COLO668 (cell line): ENCODE data around the gene HACD2.
"Not testable (repeated sequence)": the region's sequence is repeated elsewhere in the genome, so short reads cannot be mapped to it uniquely, and the experiment has no call there.

ENCODE experiments used
- DNase-seq: peaks from one replicate; lab custom pipeline; 2025; ENCODE audit not compliant: unreplicated experiment; lab: John Stamatoyannopoulos, UW

The HACD2 gene

GRCh38 chr3:123611674-123612073 is 26.8 kb upstream of the HACD2 start:
- DNase-seq: not testable (repeated sequence)

- no peak for DNase-seq
Observed at GRCh38 chr3:123611082-123611481, 26.2 kb upstream of the HACD2 start.

- DNase-seq: no peak
Observed at GRCh38 chr3:123610331-123610730, 25.5 kb upstream of the HACD2 start.

GRCh38 chr3:123609063-123609462 is 24.2 kb upstream of the HACD2 start:
- no peak for DNase-seq

GRCh38 chr3:123608263-123608937 is 23.5 kb upstream of the HACD2 start:
- DNase-seq: no peak

- no peak for DNase-seq
Observed at GRCh38 chr3:123606527-123606926, 21.7 kb upstream of the HACD2 start.

GRCh38 chr3:123605789-123606234 is 21.0 kb upstream of the HACD2 start:
- DNase-seq: no peak

GRCh38 chr3:123603153-123603552 is 18.3 kb upstream of the HACD2 start:
- not testable (repeated sequence) for DNase-seq

- DNase-seq: no peak
Observed at GRCh38 chr3:123602325-123602724, 17.5 kb upstream of the HACD2 start.

GRCh38 chr3:123600863-123601262 is 16.0 kb upstream of the HACD2 start:
- DNase-seq: not testable (repeated sequence)

- no peak for DNase-seq
Observed at GRCh38 chr3:123597561-123597960, 12.7 kb upstream of the HACD2 start.

GRCh38 chr3:123595396-123596180 is 10.7 kb upstream of the HACD2 start:
- no peak for DNase-seq

- DNase-seq: no peak
Observed at GRCh38 chr3:123593381-123593780, 8.5 kb upstream of the HACD2 start.

GRCh38 chr3:123590685-123591450 is 6.0 kb upstream of the HACD2 start:
- DNase-seq: no peak

GRCh38 chr3:123587401-123587800 is 2.5 kb upstream of the HACD2 start:
- no peak for DNase-seq

GRCh38 chr3:123586968-123587367 is 2.1 kb upstream of the HACD2 start:
- no peak for DNase-seq

GRCh38 chr3:123586131-123586530 is 1.3 kb upstream of the HACD2 start:
- peak; percentile 63 for DNase-seq

- DNase-seq: peak; percentile 70
Observed at GRCh38 chr3:123584284-123584987, 417 bp downstream of the HACD2 start.

- no peak for DNase-seq
Observed at GRCh38 chr3:123583561-123583960, 1.3 kb downstream of the HACD2 start.

- no peak for DNase-seq
Observed at GRCh38 chr3:123582315-123582714, 2.5 kb downstream of the HACD2 start.

- no peak for DNase-seq
Observed at GRCh38 chr3:123576122-123576521, 8.7 kb downstream of the HACD2 start.
